Measurements from ENCODE around the gene FALEC.

Gene FALEC

DNA sequence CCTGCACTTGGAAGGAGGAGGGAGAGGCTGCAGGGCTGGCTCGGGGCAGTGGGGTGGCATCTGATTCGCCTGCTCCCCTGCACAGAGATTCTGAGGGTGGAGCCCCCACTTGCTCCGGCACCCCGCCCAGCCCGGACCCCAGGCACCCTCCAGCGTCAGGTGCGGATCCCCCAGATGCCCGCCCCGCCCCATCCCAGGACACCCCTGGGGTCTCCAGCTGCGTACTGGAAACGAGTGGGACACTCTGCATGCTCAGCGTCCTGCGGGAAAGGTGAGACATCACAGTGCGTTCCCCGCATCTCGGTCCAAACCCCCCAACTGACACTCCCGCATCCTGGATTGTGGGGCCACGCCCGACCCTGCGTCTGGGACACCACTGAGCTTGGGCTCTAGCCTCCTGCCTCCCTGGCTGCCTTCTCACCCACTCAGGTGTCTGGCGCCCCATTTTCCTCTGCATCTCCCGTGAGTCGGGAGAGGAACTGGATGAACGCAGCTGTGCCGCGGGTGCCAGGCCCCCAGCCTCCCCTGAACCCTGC is 41.6 kb downstream of the FALEC start:
- Histone ChIP-seq H3K9me3 (replicated peaks in 1 of 11) (no peaks in the 10 kb centered on the region), H4K20me1 (peaks cover 0 to 62% (median 28%) of the 10 kb centered on the region in 11 experiments; a peak in 13 of 22 replicates), H3K27ac (0 out of 22 replicates have a peak overlapping the region, but pooled peaks of 1 of the 11 experiments have one; percentile 32), H3K4me1 (peaks cover 48 to 87% (median 65%) of the 10 kb centered on the region in 10 experiments), H3K36me3 (peaks cover 0 to 72% (median 14%) of the 10 kb centered on the region in 11 experiments; a peak in 13 of 22 replicates), H3K4me2 (no peak overlapping the region; a peak in 1 of 22 replicates), H3K4me3 (no peak overlapping the region), H3K9ac (0 out of 22 replicates have a peak overlapping the region, but pooled peaks of 1 of the 11 experiments have one; percentile 23), H3K27me3 (no peaks in the 10 kb centered on the region)
- TF ChIP-seq Cebpa-rat (IDR thresholded peaks at IDR 0.05), result no peak

DNA sequence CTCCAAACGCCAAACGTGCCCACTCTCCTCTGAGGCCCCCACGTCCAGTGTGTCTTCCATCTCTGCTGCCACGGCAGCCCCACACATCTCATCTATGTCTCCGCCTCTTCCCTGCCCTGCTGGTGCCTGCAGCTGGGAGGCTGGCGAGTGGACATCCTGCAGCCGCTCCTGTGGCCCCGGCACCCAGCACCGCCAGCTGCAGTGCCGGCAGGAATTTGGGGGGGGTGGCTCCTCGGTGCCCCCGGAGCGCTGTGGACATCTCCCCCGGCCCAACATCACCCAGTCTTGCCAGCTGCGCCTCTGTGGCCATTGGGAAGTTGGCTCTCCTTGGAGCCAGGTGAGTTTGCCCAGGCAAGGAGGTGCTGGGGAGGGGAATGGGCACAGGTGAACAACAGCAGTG is 42.3 kb downstream of the FALEC start:
- no peaks in the 10 kb centered on the region for H3K9me3 ChIP-seq (replicated peaks in 1 of 11)
- H3K27ac ChIP-seq, result peak overlapping the region in 5 of 11 experiments; percentile 50 to 98 (median 53); a peak in 4 of 22 replicates
- peaks cover 48 to 87% (median 65%) of the 10 kb centered on the region in 10 experiments for H3K4me1 ChIP-seq
- no peaks in the 10 kb centered on the region for H3K27me3 ChIP-seq
- H4K20me1 ChIP-seq, result peaks cover 0 to 69% (median 30%) of the 10 kb centered on the region in 11 experiments; a peak in 14 of 22 replicates
- peak overlapping the region in 7 of 11 experiments; percentile 21 to 95 (median 29); a peak in 5 of 22 replicates for H3K9ac ChIP-seq
- no peak overlapping the region for H3K4me3 ChIP-seq
- peak overlapping the region in 2 of 11 experiments; percentile 93 to 97; a peak in 2 of 22 replicates for H3K4me2 ChIP-seq
- no peak for TF ChIP-seq Cebpa-rat (IDR thresholded peaks at IDR 0.05)
- H3K36me3 ChIP-seq, result peaks cover 0 to 72% (median 14%) of the 10 kb centered on the region in 11 experiments; a peak in 13 of 22 replicates

DNA sequence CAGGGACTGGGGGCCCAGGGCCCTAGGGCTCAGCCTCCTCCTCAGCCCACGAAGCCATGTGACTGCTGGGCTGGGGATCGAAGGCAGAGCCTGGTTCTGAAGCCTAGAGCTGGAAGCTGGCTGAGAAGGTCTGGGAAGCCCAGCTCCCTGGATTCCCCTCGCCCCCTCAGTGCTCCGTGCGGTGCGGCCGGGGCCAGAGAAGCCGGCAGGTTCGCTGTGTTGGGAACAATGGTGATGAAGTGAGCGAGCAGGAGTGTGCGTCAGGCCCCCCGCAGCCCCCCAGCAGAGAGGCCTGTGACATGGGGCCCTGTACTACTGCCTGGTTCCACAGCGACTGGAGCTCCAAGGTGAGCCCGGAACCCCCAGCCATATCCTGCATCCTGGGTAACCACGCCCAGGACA is 42.8 kb downstream of the FALEC start:
- no peak overlapping the region for H3K4me3 ChIP-seq
- H3K9ac ChIP-seq, result peak overlapping the region in 8 of 11 experiments; percentile 21 to 95 (median 46); a peak in 13 of 22 replicates
- no peak for TF ChIP-seq Cebpa-rat (IDR thresholded peaks at IDR 0.05)
- H3K27me3 ChIP-seq, result no peaks in the 10 kb centered on the region
- H4K20me1 ChIP-seq, result peaks cover 0 to 74% (median 35%) of the 10 kb centered on the region in 11 experiments; a peak in 14 of 22 replicates
- H3K36me3 ChIP-seq, result peaks cover 0 to 69% (median 14%) of the 10 kb centered on the region in 11 experiments; a peak in 13 of 22 replicates
- H3K4me2 ChIP-seq, result peak overlapping the region in 3 of 11 experiments; percentile 93 to 97 (median 93); a peak in 5 of 22 replicates
- H3K27ac ChIP-seq, result peak overlapping the region in 6 of 11 experiments; percentile 20 to 98 (median 52); a peak in 9 of 22 replicates
- peaks cover 48 to 87% (median 65%) of the 10 kb centered on the region in 10 experiments for H3K4me1 ChIP-seq
- no peaks in the 10 kb centered on the region for H3K9me3 ChIP-seq (replicated peaks in 1 of 11)

DNA sequence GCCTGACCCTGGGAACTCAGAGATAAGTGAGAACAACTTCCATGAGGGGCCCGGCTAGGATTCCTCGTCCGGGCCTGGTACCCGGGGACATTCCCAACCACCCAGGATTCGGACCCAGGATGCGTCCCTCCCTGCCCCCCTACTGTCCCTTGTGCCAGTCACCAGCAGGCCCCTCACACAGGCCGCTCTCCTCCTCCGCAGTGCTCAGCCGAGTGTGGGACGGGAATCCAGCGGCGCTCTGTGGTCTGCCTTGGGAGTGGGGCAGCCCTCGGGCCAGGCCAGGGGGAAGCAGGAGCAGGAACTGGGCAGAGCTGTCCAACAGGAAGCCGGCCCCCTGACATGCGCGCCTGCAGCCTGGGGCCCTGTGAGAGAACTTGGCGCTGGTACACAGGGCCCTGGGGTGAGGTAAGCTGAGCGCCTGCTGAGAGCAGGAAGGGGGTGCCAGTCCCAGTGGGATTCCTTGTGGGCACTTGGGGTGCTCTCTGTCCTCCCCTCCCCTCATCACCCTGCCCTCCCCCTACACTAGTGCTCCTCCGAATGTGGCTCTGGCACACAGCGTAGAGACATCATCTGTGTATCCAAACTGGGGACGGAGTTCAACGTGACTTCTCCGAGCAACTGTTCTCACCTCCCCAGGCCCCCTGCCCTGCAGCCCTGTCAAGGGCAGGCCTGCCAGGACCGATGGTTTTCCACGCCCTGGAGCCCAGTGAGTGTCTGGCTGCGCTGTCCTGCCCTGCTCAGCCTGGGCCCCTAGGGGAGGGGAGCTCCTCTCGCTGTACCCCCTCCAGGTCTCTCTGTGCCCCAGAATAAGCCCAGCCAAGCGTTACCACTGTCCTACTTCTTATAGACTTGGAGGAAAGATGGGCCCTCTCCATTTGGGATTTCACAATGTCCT is 43.5 kb downstream of the FALEC start:
- Histone ChIP-seq H3K4me2 (peak overlapping the region in 7 of 11 experiments; percentile 26 to 100 (median 93); a peak in 11 of 22 replicates), H3K4me1 (peaks cover 49 to 87% (median 65%) of the 10 kb centered on the region in 10 experiments), H3K27me3 (no peaks in the 10 kb centered on the region), H3K36me3 (peaks cover 0 to 64% (median 14%) of the 10 kb centered on the region in 11 experiments; a peak in 13 of 22 replicates), H4K20me1 (peaks cover 0 to 81% (median 40%) of the 10 kb centered on the region in 11 experiments; a peak in 14 of 22 replicates), H3K9ac (peak overlapping the region in 10 of 11 experiments; percentile 16 to 95 (median 49); a peak in 14 of 22 replicates), H3K27ac (peak overlapping the region in 10 of 11 experiments; percentile 7 to 98 (median 38); a peak in 16 of 22 replicates), H3K9me3 (replicated peaks in 1 of 11) (no peaks in the 10 kb centered on the region), H3K4me3 (no peak overlapping the region; a peak in 1 of 20 replicates)
- no peak for TF ChIP-seq Cebpa-rat (IDR thresholded peaks at IDR 0.05)

DNA sequence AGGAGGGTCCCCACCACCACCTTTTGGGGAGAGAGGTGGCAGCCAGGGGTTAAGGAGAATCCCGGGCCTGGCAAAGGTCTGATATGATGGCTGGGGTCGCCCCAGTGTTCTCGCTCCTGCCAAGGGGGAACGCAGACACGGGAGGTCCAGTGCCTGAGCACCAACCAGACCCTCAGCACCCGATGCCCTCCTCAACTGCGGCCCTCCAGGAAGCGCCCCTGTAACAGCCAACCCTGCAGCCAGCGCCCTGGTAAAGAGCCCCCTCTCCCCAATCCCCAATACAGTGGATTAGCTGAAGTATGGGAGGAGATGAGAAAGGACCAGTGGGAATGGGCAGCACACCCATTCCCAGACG is 44.1 kb downstream of the FALEC start:
- TF ChIP-seq Cebpa-rat (IDR thresholded peaks at IDR 0.05), result no peak
- peak overlapping the region in 1 of 10 experiments; percentile 52; a peak in 2 of 20 replicates for H3K4me3 ChIP-seq
- peaks cover 55 to 87% (median 65%) of the 10 kb centered on the region in 10 experiments for H3K4me1 ChIP-seq
- peak overlapping the region in 9 of 11 experiments; percentile 26 to 100 (median 97); a peak in 15 of 22 replicates for H3K4me2 ChIP-seq
- peak overlapping the region in 10 of 11 experiments; percentile 16 to 95 (median 49); a peak in 9 of 22 replicates for H3K9ac ChIP-seq
- no peaks in the 10 kb centered on the region for H3K9me3 ChIP-seq (replicated peaks in 1 of 11)
- H4K20me1 ChIP-seq, result peaks cover 0 to 87% (median 40%) of the 10 kb centered on the region in 11 experiments; a peak in 14 of 22 replicates
- H3K27ac ChIP-seq, result peak overlapping the region in 9 of 11 experiments; percentile 7 to 98 (median 50); a peak in 13 of 22 replicates
- H3K27me3 ChIP-seq, result no peaks in the 10 kb centered on the region
- H3K36me3 ChIP-seq, result peaks cover 0 to 58% (median 14%) of the 10 kb centered on the region in 11 experiments; a peak in 13 of 22 replicates

DNA sequence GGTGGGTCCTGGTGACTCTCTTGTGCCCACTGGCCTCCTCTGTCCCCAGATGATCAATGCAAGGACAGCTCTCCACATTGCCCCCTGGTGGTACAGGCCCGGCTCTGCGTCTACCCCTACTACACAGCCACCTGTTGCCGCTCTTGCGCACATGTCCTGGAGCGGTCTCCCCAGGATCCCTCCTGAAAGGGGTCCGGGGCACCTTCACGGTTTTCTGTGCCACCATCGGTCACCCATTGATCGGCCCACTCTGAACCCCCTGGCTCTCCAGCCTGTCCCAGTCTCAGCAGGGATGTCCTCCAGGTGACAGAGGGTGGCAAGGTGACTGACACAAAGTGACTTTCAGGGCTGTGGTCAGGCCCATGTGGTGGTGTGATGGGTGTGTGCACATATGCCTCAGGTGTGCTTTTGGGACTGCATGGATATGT is 44.5 kb downstream of the FALEC start:
- peak overlapping the region; percentile 92 to 100 (median 99) for H3K4me2 ChIP-seq

DNA sequence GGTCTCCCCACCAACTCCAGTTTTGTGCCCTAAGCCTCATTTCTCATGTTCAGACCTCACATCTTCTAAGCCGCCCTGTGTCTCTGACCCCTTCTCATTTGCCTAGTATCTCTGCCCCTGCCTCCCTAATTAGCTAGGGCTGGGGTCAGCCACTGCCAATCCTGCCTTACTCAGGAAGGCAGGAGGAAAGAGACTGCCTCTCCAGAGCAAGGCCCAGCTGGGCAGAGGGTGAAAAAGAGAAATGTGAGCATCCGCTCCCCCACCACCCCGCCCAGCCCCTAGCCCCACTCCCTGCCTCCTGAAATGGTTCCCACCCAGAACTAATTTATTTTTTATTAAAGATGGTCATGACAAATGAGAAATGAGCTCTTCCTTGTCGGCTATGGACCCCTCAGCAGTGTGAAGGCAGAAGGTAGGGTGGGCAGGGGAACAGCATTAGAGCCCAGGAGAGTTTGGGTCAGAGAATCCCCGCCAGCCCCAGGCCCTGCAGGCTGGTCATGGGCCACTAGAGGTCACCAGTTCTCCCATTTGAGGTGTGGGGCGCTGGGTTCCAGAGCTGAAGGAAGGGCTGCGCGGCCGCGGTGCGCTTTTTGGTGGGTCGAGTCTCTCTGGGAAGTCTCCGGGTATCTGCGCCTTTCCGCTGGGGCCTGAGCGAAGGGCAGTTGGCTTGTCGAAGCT is 45.2 kb downstream of the FALEC start:
- no peak for TF ChIP-seq Cebpa-rat (IDR thresholded peaks at IDR 0.05)
- Histone ChIP-seq H3K9ac (peak overlapping the region; percentile 80 to 95 (median 86)), H3K4me3 (peak overlapping the region; percentile 44 to 73 (median 62)), H3K36me3 (peaks cover 0 to 47% (median 9%) of the 10 kb centered on the region in 11 experiments; a peak in 13 of 22 replicates), H3K27me3 (no peaks in the 10 kb centered on the region), H4K20me1 (peaks cover 0 to 96% (median 40%) of the 10 kb centered on the region in 11 experiments; a peak in 14 of 22 replicates), H3K4me1 (peaks cover 64 to 87% (median 70%) of the 10 kb centered on the region in 10 experiments), H3K9me3 (replicated peaks in 1 of 11) (no peaks in the 10 kb centered on the region), H3K4me2 (peak overlapping the region; percentile 92 to 100 (median 99)), H3K27ac (peak overlapping the region; percentile 82 to 100 (median 91))

More for the DNA sequence above, 44.5 kb downstream of the FALEC start:
- peak overlapping the region in 4 of 11 experiments; percentile 95 to 100 (median 97); a peak in 10 of 22 replicates for H3K27ac ChIP-seq
- H3K9me3 ChIP-seq (replicated peaks in 1 of 11), result no peaks in the 10 kb centered on the region
- peak overlapping the region in 4 of 10 experiments; percentile 44 to 73 (median 56); a peak in 4 of 20 replicates for H3K4me3 ChIP-seq
- peaks cover 0 to 91% (median 40%) of the 10 kb centered on the region in 11 experiments; a peak in 14 of 22 replicates for H4K20me1 ChIP-seq
- peaks cover 0 to 54% (median 14%) of the 10 kb centered on the region in 11 experiments; a peak in 13 of 22 replicates for H3K36me3 ChIP-seq
- TF ChIP-seq Cebpa-rat (IDR thresholded peaks at IDR 0.05), result no peak
- no peaks in the 10 kb centered on the region for H3K27me3 ChIP-seq
- peaks cover 57 to 87% (median 66%) of the 10 kb centered on the region in 10 experiments for H3K4me1 ChIP-seq
- peak overlapping the region in 6 of 11 experiments; percentile 18 to 95 (median 92); a peak in 7 of 22 replicates for H3K9ac ChIP-seq
